ENCODE measurements around the gene TPGS2.

DNA sequence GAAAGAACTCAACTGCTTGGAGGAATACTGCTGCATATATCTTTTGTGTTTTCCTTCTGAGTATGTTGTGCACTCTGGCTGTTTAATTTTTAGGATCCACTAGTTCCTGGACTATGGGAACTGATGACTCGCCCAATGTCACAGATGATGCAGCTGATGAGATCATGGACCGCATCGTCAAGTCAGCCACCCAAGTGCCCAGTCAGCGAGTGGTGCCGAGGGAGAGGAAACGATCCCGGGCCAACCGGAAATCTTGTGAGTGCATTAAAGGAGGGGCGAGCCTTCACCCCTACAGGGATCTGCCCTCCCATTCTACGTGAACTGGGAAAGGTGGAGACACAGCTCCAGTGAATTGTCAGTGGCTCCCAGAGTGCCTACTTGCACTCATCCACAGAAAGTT lies 59.6 kb downstream of the TPGS2 start:
- TF ChIP-seq RFXANK (CRISPR knock-in tag; IDR thresholded peaks at IDR 0.05) = no peak
- TF ChIP-seq, protein P1, sequence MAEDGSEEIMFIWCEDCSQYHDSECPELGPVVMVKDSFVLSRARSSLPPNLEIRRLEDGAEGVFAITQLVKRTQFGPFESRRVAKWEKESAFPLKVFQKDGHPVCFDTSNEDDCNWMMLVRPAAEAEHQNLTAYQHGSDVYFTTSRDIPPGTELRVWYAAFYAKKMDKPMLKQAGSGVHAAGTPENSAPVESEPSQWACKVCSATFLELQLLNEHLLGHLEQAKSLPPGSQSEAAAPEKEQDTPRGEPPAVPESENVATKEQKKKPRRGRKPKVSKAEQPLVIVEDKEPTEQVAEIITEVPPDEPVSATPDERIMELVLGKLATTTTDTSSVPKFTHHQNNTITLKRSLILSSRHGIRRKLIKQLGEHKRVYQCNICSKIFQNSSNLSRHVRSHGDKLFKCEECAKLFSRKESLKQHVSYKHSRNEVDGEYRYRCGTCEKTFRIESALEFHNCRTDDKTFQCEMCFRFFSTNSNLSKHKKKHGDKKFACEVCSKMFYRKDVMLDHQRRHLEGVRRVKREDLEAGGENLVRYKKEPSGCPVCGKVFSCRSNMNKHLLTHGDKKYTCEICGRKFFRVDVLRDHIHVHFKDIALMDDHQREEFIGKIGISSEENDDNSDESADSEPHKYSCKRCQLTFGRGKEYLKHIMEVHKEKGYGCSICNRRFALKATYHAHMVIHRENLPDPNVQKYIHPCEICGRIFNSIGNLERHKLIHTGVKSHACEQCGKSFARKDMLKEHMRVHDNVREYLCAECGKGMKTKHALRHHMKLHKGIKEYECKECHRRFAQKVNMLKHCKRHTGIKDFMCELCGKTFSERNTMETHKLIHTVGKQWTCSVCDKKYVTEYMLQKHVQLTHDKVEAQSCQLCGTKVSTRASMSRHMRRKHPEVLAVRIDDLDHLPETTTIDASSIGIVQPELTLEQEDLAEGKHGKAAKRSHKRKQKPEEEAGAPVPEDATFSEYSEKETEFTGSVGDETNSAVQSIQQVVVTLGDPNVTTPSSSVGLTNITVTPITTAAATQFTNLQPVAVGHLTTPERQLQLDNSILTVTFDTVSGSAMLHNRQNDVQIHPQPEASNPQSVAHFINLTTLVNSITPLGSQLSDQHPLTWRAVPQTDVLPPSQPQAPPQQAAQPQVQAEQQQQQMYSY (CRISPR knock-in tag; IDR thresholded peaks at IDR 0.05) = no peak
